HepG2 (cell line): ENCODE measurements around the gene KLF9. TPM values are rescaled to one million over a fixed set of nuclear protein-coding genes. Genes with fewer than 3 reads are reported as not detected.

ENCODE experiments used
- ATAC-seq: fragments of 200-7000 bp; cut with Tn5 transposase; 3 replicates; pipeline ENCODE4 v1.9.1; 2020; ENCODE audit warnings: mild to moderate bottlenecking, moderate library complexity
- BruUV-seq: library from RNA; stranded (reverse); fragments of 400-500 nt; replicated peaks from 2 replicates; lab custom pipeline; 2021; lab: Mats Ljungman, UMichigan
- CTCF ChIA-PET: fragments of 300-600 bp; formaldehyde crosslinking; extraction: SDS; loops from one replicate; lab custom pipeline; 2021; ENCODE audit warnings: low total read pairs, inconsistent platforms, low intra/inter-chr PET ratio; lab: Yijun Ruan, JAX
- POLR2A ChIA-PET: fragments of 350-600 bp; sonication (Branson Sonifier 250); formaldehyde crosslinking; loops from one replicate; lab custom pipeline; 2020; ENCODE audit warnings: antibody characterized with exemption, inconsistent platforms; lab: Yijun Ruan, JAX
- DNase-seq: peaks from one replicate; pipeline ENCODE4 v3.0.0-alpha.2; 2015; ENCODE audit warnings: low spot score
- FAIRE-seq: peaks from 3 replicates; lab custom pipeline; 2011; peaks lifted over from hg19 to GRCh38; lab: Jason Lieb, UNC
- H2AFZ ChIP-seq: one replicate; pipeline ENCODE4 v1.6.1; 2011; ENCODE audit warnings: low read length, inconsistent platforms
- H3K27ac ChIP-seq: fragments of 300-600 bp; 3 replicates; pipeline ENCODE4 v1.8.0; 2011; ENCODE audit warnings: mixed run types, mild to moderate bottlenecking, mixed read lengths, low read length, inconsistent platforms; ENCODE audit not compliant: insufficient read depth; ENCODE audit errors: extremely low read length
- H3K27me3 ChIP-seq, 2 experiments: fragments of 200-600 bp in 1 of 2; 2 replicates in 1 of 2; 3 replicates in 1 of 2; pipeline versions ENCODE4 v1.6.0 to v1.8.0; 2011; ENCODE audit warnings: low read length in 2 of 2, mild to moderate bottlenecking in 2 of 2, moderate library complexity in 2 of 2, inconsistent platforms in 1 of 2; ENCODE audit not compliant: insufficient read depth in 2 of 2, control insufficient read depth in 1 of 2
- H3K36me3 ChIP-seq, 2 experiments: fragments of 200-600 bp in 1 of 2; replicated peaks in 1 of 2; 2 replicates in 1 of 2; 3 replicates in 1 of 2; pipeline versions ENCODE4 v1.5.1 to v1.8.0; 2011; ENCODE audit warnings: low read length in 2 of 2, inconsistent platforms in 1 of 2; ENCODE audit not compliant: insufficient read depth in 2 of 2, control insufficient read depth in 1 of 2
- H3K4me1 ChIP-seq: 2 replicates; pipeline ENCODE4 v1.5.1; 2012; ENCODE audit warnings: low read length, inconsistent platforms; ENCODE audit not compliant: insufficient read depth
- H3K4me2 ChIP-seq: 2 replicates; pipeline ENCODE4 v1.6.0; 2011; ENCODE audit warnings: low read depth, low read length, inconsistent platforms
- H3K4me3 ChIP-seq, 3 experiments: fragments of 200-600 bp in 1 of 3; sonication (generic), shearing (Covaris generic) in 1 of 3; replicated peaks in 1 of 3; 2 replicates each; pipeline ENCODE4 v1.5.1; 2011 to 2016; ENCODE audit warnings: low read length in 3 of 3, inconsistent platforms in 2 of 3, low read depth in 2 of 3, mild to moderate bottlenecking in 2 of 3, control low read depth in 1 of 3, mixed read lengths in 1 of 3; ENCODE audit not compliant: insufficient read depth in 1 of 3
- H3K79me2 ChIP-seq: one replicate; pipeline ENCODE4 v1.6.1; 2011; ENCODE audit warnings: low read length, inconsistent platforms; ENCODE audit not compliant: insufficient read depth
- H3K9ac ChIP-seq: 2 replicates; pipeline ENCODE4 v1.6.0; 2011; ENCODE audit warnings: mild to moderate bottlenecking, low read depth, low read length, inconsistent platforms; ENCODE audit not compliant: insufficient read depth
- H3K9me3 ChIP-seq: 2 replicates; pipeline ENCODE4 v1.5.1; 2012; ENCODE audit warnings: mild to moderate bottlenecking, low read length
- H4K20me1 ChIP-seq: 2 replicates; pipeline ENCODE4 v1.6.0; 2011; ENCODE audit warnings: inconsistent platforms, mild to moderate bottlenecking, low read length, moderate library complexity; ENCODE audit not compliant: insufficient read depth
- GATAD1 ChIP-seq: IDR thresholded peaks from 2 replicates; pipeline ENCODE4 v1.6.1; 2016; ENCODE audit warnings: missing genetic modification reagents, missing compliant biosample characterization
- HINFP ChIP-seq: sonication (generic); formaldehyde crosslinking; IDR thresholded peaks from 2 replicates; pipeline ENCODE4 v1.4.0; 2020; ENCODE audit warnings: low read depth, mild to moderate bottlenecking, missing genetic modification reagents
- IKZF5 ChIP-seq: IDR thresholded peaks from 2 replicates; pipeline ENCODE4 v1.6.1; 2018; ENCODE audit warnings: missing genetic modification reagents, mild to moderate bottlenecking, missing compliant biosample characterization
- POLR2G ChIP-seq: fragments of 200-400 bp; formaldehyde crosslinking; IDR thresholded peaks from 2 replicates; pipeline ENCODE4 v1.6.1; 2018; ENCODE audit warnings: mild to moderate bottlenecking, low read depth, low read length, moderate library complexity
- STAT6 ChIP-seq: sonication (generic); formaldehyde crosslinking; IDR thresholded peaks from 2 replicates; pipeline ENCODE4 v1.4.0; 2020; ENCODE audit warnings: missing genetic modification reagents, mild to moderate bottlenecking, borderline replicate concordance
- ZNF160 ChIP-seq: sonication (generic); formaldehyde crosslinking; IDR thresholded peaks from 2 replicates; pipeline ENCODE4 v1.8.0; 2022; ENCODE audit warnings: mild to moderate bottlenecking, inconsistent platforms, missing genetic modification reagents
- ZNF230 ChIP-seq: sonication (generic); formaldehyde crosslinking; IDR thresholded peaks from 2 replicates; pipeline ENCODE4 v1.4.0; 2020; ENCODE audit warnings: mild to moderate bottlenecking, missing genetic modification reagents
- ZNF34 ChIP-seq: sonication (generic); formaldehyde crosslinking; IDR thresholded peaks from 2 replicates; pipeline ENCODE4 v1.4.0; 2020; ENCODE audit warnings: mild to moderate bottlenecking, missing genetic modification reagents, borderline replicate concordance
- ZNF543 ChIP-seq: sonication (generic); formaldehyde crosslinking; IDR thresholded peaks from 2 replicates; pipeline ENCODE4 v1.4.0; 2020; ENCODE audit warnings: mild to moderate bottlenecking, missing genetic modification reagents
- ZNF570 ChIP-seq: sonication (generic); formaldehyde crosslinking; IDR thresholded peaks from 2 replicates; pipeline ENCODE4 v1.4.0; 2020; ENCODE audit warnings: mild to moderate bottlenecking, missing genetic modification reagents, borderline replicate concordance
- WGBS: methylation state at CpG from one replicate; pipeline ENCODE4 v1.1.6; 2017; ENCODE audit warnings: low lambda C conversion rate; 5-methylcytosine and 5-hydroxymethylcytosine counted together
- in situ Hi-C: cut with HindIII; loops from 2 replicates; pipeline ENCODE4 v1.10.0; 2017; ENCODE audit warnings: low pct_unique_long_range_greater_than_20kb; ENCODE audit not compliant: extremely low pct_ligation_motif_present
- intact Hi-C: fragments of 100-400 bp; cut with micrococcal nuclease; formaldehyde crosslinking; loops from one replicate; pipeline ENCODE4 v1.10.0; 2022; ENCODE audit not compliant: unreplicated experiment
- polyA plus RNA-seq, 8 experiments: library from polyadenylated mRNA; depleted of rRNA in 3 of 8; stranded (reverse) in 7 of 8; unstranded in 1 of 8; fragments of >200 nt; fragmentation: Illumina TruSeq in 4 of 8; extraction: Trizol in 4 of 8; gene quantifications; 2 replicates each; pipeline versions ENCODE4 v1.2.1 to v1.2.3, GENCODE V29; 2011 to 2016; ENCODE audit warnings: low read depth in 4 of 8, missing spikeins in 1 of 8, mixed read lengths in 1 of 8; ENCODE audit not compliant: insufficient read depth in 1 of 8
- total RNA-seq, 5 experiments: library from RNA; depleted of rRNA; stranded (reverse); fragments of >200 nt; fragmentation: Illumina TruSeq; extraction: Trizol; gene quantifications; 2 replicates each; pipeline ENCODE4 v1.2.3, GENCODE V29; 2016; ENCODE audit warnings: low read depth in 1 of 5

Gene KLF9
- total and polyA plus RNA-seq, 2 of the 13 experiments (the other 11 are each of a cell fraction or from before 2014, with no cell fraction given), result 5.7 to 7.2 TPM

GRCh38 chr9:70382046-70382708 is 32.3 kb downstream of the KLF9 start:
- Histone ChIP-seq H3K36me3 (peaks cover 2 to 4% of the 10 kb centered on the region in 2 experiments; a peak in 1 of 5 replicates), H3K4me3 (no peak overlapping the region), H3K27me3 (no peaks in the 10 kb centered on the region), H4K20me1 (0 out of 2 replicates have a peak, but pooled peaks cover 4% of the 10 kb centered on the region), H3K4me1 (no peaks in the 10 kb centered on the region), H3K4me2 (no peak overlapping the region), H2AFZ (no peak overlapping the region), H3K9ac (no peak overlapping the region), H3K27ac (no peak overlapping the region), H3K79me2 (no peaks in the 10 kb centered on the region), H3K9me3 (no peaks in the 10 kb centered on the region)
- FAIRE-seq, result no peak
- WGBS, result 87% methylated on average over 6 of the region's 6 CpGs
- no TSS peak for BruUV-seq
- no peak for TF ChIP-seq IKZF5 (CRISPR knock-in tag)
- no peak for TF ChIP-seq ZNF34 (CRISPR knock-in tag)
- 0 out of 2 replicates have a peak, but pooled peaks have one; percentile 15 for TF ChIP-seq POLR2G
- DNase-seq, result no peak
- POLR2A ChIA-PET, result no interaction called here
- CTCF ChIA-PET, result no interaction called here
- intact Hi-C loops, result no loop called here
- ATAC-seq, result no peak
- in situ Hi-C loops, result no loop called here

GRCh38 chr9:70374962-70375618 is 39.4 kb downstream of the KLF9 start:
- no peak for DNase-seq
- WGBS, result 28% methylated on average over 15 of the region's 17 CpGs
- no peaks in the 10 kb centered on the region for H4K20me1 ChIP-seq
- H3K4me2 ChIP-seq, result peak overlapping the region; percentile 32
- ATAC-seq, result peak; percentile 45; the same call in 2 of the 3 replicates
- FAIRE-seq, result no peak
- no peaks in the 10 kb centered on the region for H3K79me2 ChIP-seq
- no TSS peak for BruUV-seq
- no peaks in the 10 kb centered on the region for H3K36me3 ChIP-seq
- intact Hi-C loops, result no loop called here
- H3K27ac ChIP-seq, result no peak overlapping the region
- H2AFZ ChIP-seq, result no peak overlapping the region
- in situ Hi-C loops, result no loop called here
- POLR2A ChIA-PET, result no interaction called here
- H3K4me3 ChIP-seq, result no peak overlapping the region
- no peaks in the 10 kb centered on the region for H3K9me3 ChIP-seq
- no peak overlapping the region for H3K9ac ChIP-seq
- CTCF ChIA-PET, result no interaction called here
- H3K27me3 ChIP-seq, result peaks cover 0 to 4% of the 10 kb centered on the region in 2 experiments; a peak in 2 of 5 replicates
- no peaks in the 10 kb centered on the region for H3K4me1 ChIP-seq
- TF ChIP-seq ZNF230 (CRISPR knock-in tag) (no peak), HINFP (CRISPR knock-in tag) (no peak), ZNF570 (no peak), ZNF543 (CRISPR knock-in tag) (no peak), ZNF160 (no peak), GATAD1 (CRISPR knock-in tag) (no peak), STAT6 (CRISPR knock-in tag) (no peak)
